Stimulated activated CD4-positive, alpha-beta T cell treated with anti-CD3 and anti-CD28 coated beads, Interleukin-1b, Interleukin-23, amount 100 ng/mL, for 48 hours (primary cell): Measurements from ENCODE around the gene CROCC.

Experiments
- DNase-seq: peaks from one replicate; pipeline ENCODE4 v3.0.0-alpha.2; 2020

The CROCC gene

DNA sequence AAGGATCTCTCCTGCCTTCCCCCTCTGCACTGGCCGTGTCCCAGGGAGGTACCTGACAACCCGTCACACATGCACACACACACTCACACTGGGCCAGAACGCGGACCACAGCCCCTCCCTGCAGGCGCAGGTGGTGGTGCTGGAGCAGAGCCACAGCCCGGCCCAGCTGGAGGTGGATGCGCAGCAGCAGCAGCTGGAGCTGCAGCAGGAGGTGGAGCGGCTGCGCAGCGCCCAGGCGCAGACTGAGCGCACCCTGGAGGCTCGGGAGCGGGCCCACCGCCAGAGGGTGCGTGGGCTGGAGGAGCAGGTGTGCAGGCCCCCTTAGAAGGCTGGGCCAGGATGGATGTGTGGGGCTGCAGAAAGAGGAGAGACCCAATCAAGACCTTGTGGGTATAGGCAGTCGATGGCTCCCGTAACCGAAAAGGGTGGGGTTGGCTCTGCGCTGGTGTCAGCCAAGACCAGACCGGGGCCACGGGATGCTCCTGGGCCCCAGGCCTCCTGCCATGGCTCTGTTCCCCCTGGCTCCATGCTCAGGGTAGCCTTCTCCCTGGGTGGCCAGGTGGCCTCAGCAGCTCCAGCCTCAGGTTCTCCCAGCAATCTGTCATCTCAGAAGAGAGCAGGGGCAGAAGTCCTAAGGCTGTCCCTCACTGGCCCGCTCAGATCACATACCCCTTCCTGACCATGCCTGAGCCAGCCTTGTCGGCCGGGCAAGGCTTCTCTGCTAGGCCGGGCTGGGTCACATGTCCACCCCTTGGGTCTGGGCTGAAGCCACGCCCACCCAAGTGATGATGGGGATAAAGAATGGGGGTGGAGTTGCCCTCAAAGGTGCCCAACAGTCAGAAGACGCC is 49.8 kb downstream of the CROCC start:
- DNase-seq = no peak

GRCh38 chr1:16972189-16972895 is 50.6 kb downstream of the CROCC start:
- no peak for DNase-seq

DNA sequence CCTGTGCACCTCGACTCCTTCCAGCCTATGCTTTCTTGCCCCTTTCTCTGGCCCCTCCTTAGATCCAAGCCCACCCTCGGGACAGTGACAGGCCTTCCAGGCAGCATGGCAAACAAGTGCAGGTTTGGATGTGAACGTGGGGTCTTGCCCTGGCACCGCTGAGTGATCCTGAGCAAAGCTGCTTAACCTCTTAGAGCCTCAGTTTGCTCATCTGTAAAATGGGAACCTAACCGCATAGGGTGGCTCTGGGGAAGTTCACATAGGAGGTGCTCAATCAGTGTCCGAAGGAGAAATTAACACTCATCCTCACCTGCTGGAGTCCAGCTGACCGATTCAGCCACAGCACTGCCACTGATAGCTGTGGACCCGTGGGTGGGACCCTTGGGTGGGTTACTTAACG is 51.5 kb downstream of the CROCC start:
- DNase-seq = no peak

GRCh38 chr1:16975211-16975610 is 53.5 kb downstream of the CROCC start:
- no peak for DNase-seq

GRCh38 chr1:16975838-16976237 is 54.1 kb downstream of the CROCC start:
- DNase-seq = no peak

DNA sequence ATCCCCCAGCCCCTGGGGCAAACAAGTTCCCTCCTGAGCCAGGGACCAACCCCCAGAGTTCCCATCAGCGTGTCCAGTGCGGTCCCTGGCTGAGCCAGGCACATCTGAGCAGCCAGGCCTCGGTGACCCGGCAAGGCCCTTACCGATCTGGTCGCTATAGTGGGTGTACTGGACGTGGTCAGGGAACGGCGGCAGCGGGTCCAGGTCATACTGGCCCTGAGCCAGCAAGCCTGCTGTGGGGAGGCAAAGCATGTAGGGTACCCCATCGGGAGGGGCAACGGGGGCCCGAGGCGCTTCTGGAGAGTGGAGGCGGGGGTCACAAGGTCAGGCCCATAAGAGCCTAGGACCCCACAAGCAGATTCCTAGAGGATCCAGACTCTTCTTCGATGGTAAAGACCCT is 55.2 kb downstream of the CROCC start:
- no peak for DNase-seq

GRCh38 chr1:16977377-16977776 is 55.6 kb downstream of the CROCC start:
- DNase-seq = no peak

DNA sequence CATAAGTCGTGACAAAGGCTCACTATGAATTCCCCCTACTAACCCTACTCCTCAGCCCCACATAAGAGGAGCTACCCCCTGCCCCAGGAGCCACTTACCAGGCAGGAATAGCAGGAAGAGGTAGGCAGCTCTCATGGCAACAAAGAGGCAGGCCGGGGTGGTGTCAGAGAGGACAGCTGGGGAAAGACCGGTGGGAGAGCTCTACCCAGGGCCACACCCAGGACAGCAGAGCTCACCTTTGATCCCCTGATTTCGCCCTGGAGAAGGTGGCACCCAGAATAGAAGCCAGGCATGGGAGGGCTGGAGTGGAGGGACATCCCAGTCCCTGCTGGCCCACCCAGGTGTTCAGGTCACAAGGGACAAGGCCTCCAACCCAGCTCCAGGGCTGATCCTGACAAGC is 56.4 kb downstream of the CROCC start:
- no peak for DNase-seq

DNA sequence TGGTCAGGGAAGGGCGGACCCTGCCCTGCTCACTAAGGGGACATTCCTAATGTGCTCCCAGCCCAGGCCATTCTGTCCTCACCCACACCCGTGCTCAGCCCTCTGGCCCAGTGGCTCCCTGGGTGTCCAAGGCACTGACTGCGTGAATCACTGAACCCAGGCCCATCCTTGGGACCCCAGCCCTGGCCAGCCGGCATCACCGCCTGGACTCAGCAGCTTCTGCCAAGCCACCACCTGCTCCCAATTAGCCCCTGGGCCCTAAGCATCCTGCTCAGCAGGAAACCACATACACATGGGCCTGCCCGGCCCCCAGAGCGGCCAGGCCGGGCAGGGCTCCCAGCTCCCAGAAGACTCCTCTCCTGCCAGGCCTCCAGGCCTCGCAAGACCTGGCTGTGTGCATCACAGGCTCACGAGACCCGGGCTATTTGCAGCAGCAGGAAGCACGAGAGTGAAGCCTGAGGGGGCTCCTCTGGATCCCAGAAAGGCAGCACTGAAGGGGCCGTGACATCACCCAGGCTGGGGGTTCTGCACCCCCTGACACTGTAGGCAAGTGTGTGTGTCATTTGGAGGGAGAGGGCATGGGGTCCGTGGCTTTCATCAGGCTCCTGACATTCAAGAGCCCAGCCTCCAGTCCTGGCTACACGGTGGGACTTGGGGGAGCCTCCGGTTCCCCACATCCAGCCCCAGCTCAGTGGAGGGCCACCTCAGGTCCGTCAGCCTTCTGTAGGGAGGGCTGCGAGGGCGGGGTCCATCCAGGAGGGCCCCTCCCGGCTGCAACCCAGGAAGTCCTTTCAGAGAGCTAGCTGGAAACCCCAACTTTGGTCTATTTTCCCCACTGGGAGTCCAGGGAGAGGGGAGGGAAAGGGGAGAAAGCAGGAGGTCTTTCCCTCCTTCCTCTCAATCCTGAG is 57.1 kb downstream of the CROCC start:
- DNase-seq = no peak

DNA sequence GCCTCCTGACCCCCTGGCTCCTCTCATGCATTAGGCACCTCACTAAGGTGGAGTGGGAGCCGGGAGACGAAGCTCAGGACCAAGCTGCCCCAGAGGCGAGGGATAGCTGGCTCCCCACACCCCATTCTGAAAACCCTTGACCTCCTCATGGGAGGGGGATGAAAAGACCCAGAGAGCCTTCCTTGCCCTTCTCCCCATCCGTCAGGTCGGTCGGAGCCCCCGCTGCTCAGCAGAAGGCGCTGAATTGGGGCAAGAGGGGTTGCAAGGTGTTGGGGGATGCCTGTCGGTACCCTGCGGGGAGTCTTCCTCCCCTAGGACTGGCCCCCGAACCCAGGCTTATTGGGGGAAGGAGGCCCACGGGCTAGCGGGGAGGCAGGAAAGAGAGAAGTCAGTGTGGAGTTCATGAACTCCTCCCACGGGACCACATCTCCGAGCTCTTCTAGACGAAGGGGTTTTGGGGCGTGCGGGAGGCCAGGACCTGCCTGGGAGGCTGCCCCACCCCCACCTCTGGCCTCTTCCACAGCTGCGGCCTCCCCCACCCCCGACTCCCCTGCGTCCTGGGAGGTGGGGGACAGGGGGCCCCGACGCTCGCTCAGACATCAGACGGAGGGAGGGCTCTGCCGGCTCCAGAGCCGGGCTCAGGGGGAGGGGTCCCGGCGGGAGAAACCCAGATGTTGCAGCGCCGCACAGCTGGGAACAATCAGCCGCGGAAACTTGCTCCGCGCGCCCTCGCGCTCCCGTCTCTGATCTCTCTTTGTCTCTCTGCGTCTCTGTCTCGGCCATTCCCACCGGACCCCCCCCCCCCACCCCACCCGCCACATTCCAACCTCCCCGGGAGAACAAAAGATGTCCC is 58.0 kb downstream of the CROCC start:
- no peak for DNase-seq

GRCh38 chr1:16980473-16981268 is 58.9 kb downstream of the CROCC start, which contains the start of gene MFAP2:
Gene MFAP2 (minus strand): TSS chr1:16980620. CDS start chr1:16978273, 2,347 bp downstream.
- DNase-seq = no peak

DNA sequence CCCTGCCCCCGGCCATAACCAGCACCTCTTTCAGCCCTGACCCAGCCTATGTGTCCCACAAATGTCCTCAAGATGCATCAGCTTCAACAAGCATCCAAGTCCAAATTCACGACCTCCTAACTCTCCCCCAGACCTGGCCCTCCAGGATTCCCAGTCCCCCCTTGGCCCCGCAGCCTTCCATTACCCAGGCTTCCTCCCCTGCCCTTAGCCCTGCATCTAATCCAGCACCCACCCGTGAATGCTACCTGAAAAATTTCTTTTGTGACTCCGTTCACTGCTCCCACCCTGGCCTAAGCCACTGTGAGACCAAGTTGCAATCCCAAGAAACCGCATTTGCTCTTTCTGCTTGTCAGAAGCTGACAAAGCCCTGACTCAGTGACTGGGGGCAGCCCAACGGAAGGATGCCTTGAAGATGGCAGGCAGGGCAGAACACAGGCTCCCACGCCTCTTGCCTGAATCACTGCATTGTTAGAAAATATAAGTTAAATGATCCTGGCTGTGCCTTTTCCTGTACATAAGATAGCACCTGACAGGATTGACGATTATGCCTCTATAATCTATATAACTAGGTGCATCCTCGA is 59.6 kb downstream of the CROCC start:
- no peak for DNase-seq

- no peak for DNase-seq
These were observed 61.2 kb downstream of the CROCC start for GRCh38 chr1:16982902-16983301.

- no peak for DNase-seq
These were observed 61.9 kb downstream of the CROCC start for GRCh38 chr1:16983649-16984048.

- DNase-seq = no peak
These were observed 63.0 kb downstream of the CROCC start for GRCh38 chr1:16984717-16985116.

- no peak for DNase-seq
These were observed 64.4 kb downstream of the CROCC start for GRCh38 chr1:16986113-16986512.

GRCh38 chr1:16986560-16986959 is 64.8 kb downstream of the CROCC start:
- no peak for DNase-seq

DNA sequence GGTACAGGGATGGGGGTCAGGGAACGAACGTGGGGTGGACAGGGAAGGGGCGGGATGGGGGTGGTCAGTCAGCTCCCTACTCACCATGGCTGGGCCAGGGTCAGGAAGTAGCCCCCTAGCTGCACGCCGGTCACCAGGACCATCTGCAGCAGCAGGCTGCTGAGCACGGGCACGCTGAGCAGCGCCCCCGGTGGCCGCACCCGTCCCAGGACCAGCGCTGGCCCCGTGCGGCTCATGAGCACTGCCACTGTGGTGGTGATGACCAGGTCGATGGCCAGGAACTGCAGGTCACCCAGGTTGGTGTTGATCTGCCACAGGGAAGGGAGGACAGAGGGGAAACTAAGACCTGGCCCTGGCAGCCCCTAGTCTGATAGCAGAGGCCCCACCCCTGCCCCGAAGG is 65.2 kb downstream of the CROCC start:
- DNase-seq = no peak

DNA sequence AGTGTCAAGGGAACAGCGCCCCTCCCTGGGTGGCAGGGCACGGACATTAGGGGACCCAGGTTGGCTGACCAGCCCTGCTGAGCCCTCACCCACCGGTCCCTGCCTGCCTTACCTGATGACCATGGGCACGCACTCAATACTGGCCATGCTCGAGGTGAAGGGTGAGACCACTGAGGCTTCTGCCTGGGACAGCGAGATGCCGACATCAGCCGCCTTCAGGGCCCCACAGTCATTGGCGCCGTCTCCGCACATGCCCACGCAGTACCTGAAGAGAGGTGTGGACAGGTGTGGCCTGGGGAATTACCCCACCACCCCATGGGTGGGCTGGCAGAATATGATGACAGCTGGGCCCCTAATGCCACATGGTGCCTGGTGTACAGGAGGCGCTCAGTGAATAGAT is 66.5 kb downstream of the CROCC start:
- DNase-seq = no peak

DNA sequence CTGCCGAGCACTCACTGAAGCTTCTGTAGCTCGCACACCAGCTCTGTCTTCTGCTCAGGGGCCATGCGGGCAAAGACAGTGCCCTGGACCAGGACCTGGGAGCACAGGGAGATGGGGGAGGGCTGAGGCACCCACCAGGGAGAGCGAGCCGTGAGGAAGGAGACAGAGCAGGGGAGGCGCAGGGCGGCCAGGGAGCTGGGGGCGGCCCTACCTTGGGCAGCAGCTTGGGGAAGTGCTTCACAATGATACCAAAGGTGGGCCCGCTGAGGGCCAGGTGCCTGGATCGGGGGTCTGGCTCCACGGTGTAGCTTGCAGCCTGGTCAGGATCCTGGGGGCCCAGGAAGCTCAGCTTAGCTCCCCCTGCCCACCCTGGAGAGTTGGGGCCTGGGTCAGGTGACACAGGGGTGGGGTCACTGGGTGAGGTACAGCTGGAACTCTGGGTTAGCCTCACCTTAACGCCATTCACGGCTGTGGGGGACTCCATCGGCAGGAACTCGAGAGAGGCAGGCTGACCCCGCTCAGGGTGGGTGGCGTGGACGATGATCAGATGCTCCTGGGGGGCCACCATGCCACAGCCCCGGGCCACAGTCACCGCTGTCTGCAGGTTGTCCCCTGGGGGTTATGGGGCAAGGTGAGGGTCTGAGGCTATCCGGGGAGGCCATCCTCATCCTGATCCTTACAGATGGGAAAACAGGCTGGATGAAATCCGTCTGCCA is 68.1 kb downstream of the CROCC start:
- DNase-seq = no peak
